A549 (cell line): Measurements from ENCODE around the gene SCPEP1. TPM values are rescaled to one million over a fixed set of nuclear protein-coding genes. Genes with fewer than 3 reads are reported as not detected.

Source experiments
- polyA plus RNA-seq, 4 experiments: library from polyadenylated mRNA; depleted of rRNA in 3 of 4; stranded (reverse); fragments of >200 nt; fragmentation: RNase III in 1 of 4; extraction: RNeasy Plus Mini Kit Qiagen cat#74134 plus additional on column Dnase treatment in 1 of 4; gene quantifications; 2 replicates in 3 of 4; 3 replicates in 1 of 4; pipeline ENCODE4 v1.2.3, GENCODE V29; 2011 to 2017

SCPEP1 gene
- polyA plus RNA-seq, 2 of the 4 experiments (the other 2 are of a cell fraction) = 44.5 to 45.0 TPM

Other genes with a start within 250 kb of the SCPEP1 start
- 1.8 and 2.9 TPM in 2 replicates for gene C17orf67, start 144.2 kb upstream of the SCPEP1 start, polyA plus RNA-seq (2011; rRNA removed)
- gene C17orf67, start 144.2 kb upstream of the SCPEP1 start, polyA plus RNA-seq (2017; fragmentation: RNase III; extraction: RNeasy Plus Mini Kit Qiagen cat#74134 plus additional on column Dnase treatment) = 2.4 to 2.8 TPM (median 2.6 TPM) in 3 replicates
- 4.6 and 5.8 TPM in 2 replicates for gene DGKE, start 144.0 kb upstream of the SCPEP1 start, polyA plus RNA-seq (2011; rRNA removed)
- 3.4 to 4.0 TPM (median 3.7 TPM) in 3 replicates for gene DGKE, start 144.0 kb upstream of the SCPEP1 start, polyA plus RNA-seq (2017; fragmentation: RNase III; extraction: RNeasy Plus Mini Kit Qiagen cat#74134 plus additional on column Dnase treatment)
- 56.6 and 65.4 TPM in 2 replicates for gene TRIM25, start 64.1 kb upstream of the SCPEP1 start, polyA plus RNA-seq (2011; rRNA removed)
- 38.3 to 40.7 TPM (median 39.8 TPM) in 3 replicates for gene TRIM25, start 64.1 kb upstream of the SCPEP1 start, polyA plus RNA-seq (2017; fragmentation: RNase III; extraction: RNeasy Plus Mini Kit Qiagen cat#74134 plus additional on column Dnase treatment)
- 13.5 and 16.9 TPM in 2 replicates for gene COIL, start 17.1 kb upstream of the SCPEP1 start, polyA plus RNA-seq (2011; rRNA removed)
- gene COIL, start 17.1 kb upstream of the SCPEP1 start, polyA plus RNA-seq (2017; fragmentation: RNase III; extraction: RNeasy Plus Mini Kit Qiagen cat#74134 plus additional on column Dnase treatment) = 19.9 to 20.7 TPM (median 20.3 TPM) in 3 replicates
- gene AKAP1, start 107.1 kb downstream of the SCPEP1 start, polyA plus RNA-seq (2011; rRNA removed) = 45.8 and 91.1 TPM in 2 replicates
- gene AKAP1, start 107.1 kb downstream of the SCPEP1 start, polyA plus RNA-seq (2017; fragmentation: RNase III; extraction: RNeasy Plus Mini Kit Qiagen cat#74134 plus additional on column Dnase treatment) = 45.4 to 49.4 TPM (median 48.0 TPM) in 3 replicates